Esophagus squamous epithelium (tissue), 5 donors: ENCODE results near the gene MACIR. TPM values are rescaled to one million over a fixed set of nuclear protein-coding genes. Genes with fewer than 3 reads are reported as not detected.

ENCODE experiments used
- DNase-seq: peaks from one replicate; lab custom pipeline; 2025; lab: John Stamatoyannopoulos, UW
- H3K27ac ChIP-seq, 4 donors: fragments of 200-600 bp; sonication (generic); one replicate each; pipeline ENCODE4 v1.5.1; 2016 to 2019; ENCODE audit warnings: mild to moderate bottlenecking in 1 of 4
- H3K27me3 ChIP-seq, 4 donors: fragments of 200-600 bp; sonication (generic); 1 replicate in 3 of 4; 2 replicates in 1 of 4; pipeline versions ENCODE4 v1.5.1 to v1.6.0; 2017 to 2021; ENCODE audit warnings: antibody characterized with exemption in 1 of 4
- H3K36me3 ChIP-seq, 3 donors: fragments of 200-600 bp; sonication (generic); one replicate each; pipeline ENCODE4 v1.5.1; 2016 to 2019
- H3K4me1 ChIP-seq, 3 donors: fragments of 200-600 bp; sonication (generic); one replicate each; pipeline ENCODE4 v1.5.1; 2017 to 2019
- H3K4me3 ChIP-seq, 4 donors: fragments of 200-600 bp; sonication (generic); 1 replicate in 3 of 4; 2 replicates in 1 of 4; pipeline ENCODE4 v1.5.1; 2016 to 2019; ENCODE audit warnings: mild to moderate bottlenecking in 2 of 4, moderate library complexity in 1 of 4
- H3K9me3 ChIP-seq, 3 donors: fragments of 200-600 bp; sonication (generic); one replicate each; pipeline ENCODE4 v1.5.1; 2016 to 2019
- CTCF ChIP-seq, 6 experiments: fragments of 450-650 bp in 4 of 6; fragments of 200-600 bp in 2 of 6; sonication (generic) in 2 of 6; IDR thresholded peaks; one replicate each; pipeline ENCODE4 v1.5.1; 2016 to 2019; ENCODE audit warnings: antibody characterized with exemption in 6 of 6, mild to moderate bottlenecking in 4 of 6, moderate library complexity in 4 of 6
- POLR2A ChIP-seq, 4 donors: fragments of 450-650 bp; IDR thresholded peaks; one replicate each; pipeline ENCODE4 v1.6.1; 2017; ENCODE audit warnings: antibody characterized with exemption in 4 of 4, mild to moderate bottlenecking in 4 of 4, moderate library complexity in 3 of 4
- WGBS, 2 donors: methylation state at CpG; one replicate each; pipeline ENCODE4 v1.1.5; 2018; 5-methylcytosine and 5-hydroxymethylcytosine counted together
- intact Hi-C: fragments of 100-400 bp; cut with DNase I; formaldehyde crosslinking; loops from one replicate; pipeline ENCODE4 v1.15.0; 2022
- total RNA-seq, 4 donors: library from RNA; depleted of rRNA; stranded (reverse); fragments of >200 nt; gene quantifications; one replicate each; pipeline ENCODE4 v1.1.0, GENCODE V29; 2016
- donor health status: DM: yes; HTN: yes; CAD: no.

The MACIR gene
- 10 to 100 TPM in 1 of 4 donors, 1 to 10 TPM in 3; 2.3 to 10.1 (median 6.2) TPM for total RNA-seq

DNA sequence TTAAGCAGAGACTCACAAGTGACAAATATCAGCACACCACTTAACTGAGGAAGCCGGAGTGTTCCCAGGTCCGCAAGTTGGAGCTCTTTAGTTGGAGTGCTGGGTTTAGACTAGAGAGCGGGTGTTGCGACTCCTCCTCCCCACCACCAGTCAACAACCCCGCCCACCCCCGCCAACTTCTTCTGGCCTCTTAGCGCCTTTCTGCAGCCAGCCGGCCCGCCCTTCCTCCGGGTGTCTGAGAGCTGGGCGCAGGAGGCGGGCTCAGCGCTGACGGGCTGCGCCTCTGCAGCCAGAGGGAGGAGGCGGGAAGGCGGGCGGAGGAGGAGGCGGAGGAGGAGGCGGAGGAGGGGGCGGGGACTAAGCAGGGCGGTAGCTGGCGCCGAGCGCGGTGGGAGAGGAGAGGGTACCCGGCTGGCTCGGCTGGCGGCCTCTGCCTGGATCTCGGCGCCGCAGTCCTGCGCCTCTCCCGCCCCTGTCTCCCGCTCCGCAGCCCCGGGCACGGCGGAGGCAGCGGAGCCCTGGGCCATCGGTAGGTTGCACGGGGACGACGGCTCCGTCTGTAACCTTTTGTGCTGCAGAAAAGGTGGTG, at the start of gene MACIR:
TSS of gene MACIR (plus strand) at position 396 of the 589 bp plus-strand sequence. CDS start 17,157 bp downstream, outside the sequence.
- intact Hi-C loops: no loop called here

GRCh38 chr5:103209065-103209464, 49.5 kb upstream of the MACIR start:
- Histone ChIP-seq H3K27me3 (no peaks in the 10 kb centered on the region), H3K27ac (no peak overlapping the region), H3K4me1 (no peaks in the 10 kb centered on the region), H3K4me3 (no peak overlapping the region), H3K36me3 (peaks cover 0 to 28% (median 0%) of the 10 kb centered on the region in 3 donors), H3K9me3 (no peaks in the 10 kb centered on the region)
- no peak for DNase-seq
- TF ChIP-seq CTCF (IDR thresholded peaks at IDR 0.05): no peak
- TF ChIP-seq POLR2A (IDR thresholded peaks at IDR 0.05): no peak
- intact Hi-C loops: no loop called here

More for the DNA sequence above, at the start of gene MACIR:
- Histone ChIP-seq H3K27me3 (no peaks in the 10 kb centered on the region), H3K4me1 (peaks cover 0 to 30% (median 0%) of the 10 kb centered on the region in 3 donors), H3K4me3 (peak within 1 kb of the TSS; percentile 78 to 97 (median 82)), H3K36me3 (no peaks in the 10 kb centered on the region), H3K9me3 (no peaks in the 10 kb centered on the region), H3K27ac (peak within 1 kb of the TSS; percentile 85 to 92 (median 90))
- 0% methylated on average over 2 to 7 of the region's 45 CpGs for WGBS, 2 donors
- TF ChIP-seq POLR2A (IDR thresholded peaks at IDR 0.05): peak in 2 of 4 donors; percentile 62 to 80
- peak in 3 of 6 experiments; percentile 4 to 13 (median 11) for TF ChIP-seq CTCF (IDR thresholded peaks at IDR 0.05)
- peak; percentile 87 for DNase-seq

- H3K27me3 ChIP-seq: no peaks in the 10 kb centered on the region
- intact Hi-C loops: no loop called here
- no peak overlapping the region for H3K4me3 ChIP-seq
- H3K36me3 ChIP-seq: peaks cover 0 to 12% (median 0%) of the 10 kb centered on the region in 3 donors
- no peak for TF ChIP-seq POLR2A (IDR thresholded peaks at IDR 0.05)
- TF ChIP-seq CTCF (IDR thresholded peaks at IDR 0.05): no peak
- WGBS, 2 donors: 89 to 95% methylated on average over 2 of the region's 2 CpGs
- H3K4me1 ChIP-seq: no peaks in the 10 kb centered on the region
- no peak for DNase-seq
- no peak overlapping the region for H3K27ac ChIP-seq
- no peaks in the 10 kb centered on the region for H3K9me3 ChIP-seq
These were observed 47.6 kb upstream of the MACIR start for GRCh38 chr5:103210952-103211351.

GRCh38 chr5:103211576-103212561, 46.7 kb upstream of the MACIR start:
- DNase-seq: no peak
- Histone ChIP-seq H3K27me3 (no peaks in the 10 kb centered on the region), H3K27ac (no peak overlapping the region), H3K36me3 (peaks cover 0 to 3% (median 0%) of the 10 kb centered on the region in 3 donors), H3K4me3 (no peak overlapping the region), H3K9me3 (no peaks in the 10 kb centered on the region), H3K4me1 (no peaks in the 10 kb centered on the region)
- intact Hi-C loops: no loop called here
- 55 to 69% methylated on average over 2 of the region's 2 CpGs for WGBS, 2 donors
- TF ChIP-seq POLR2A (IDR thresholded peaks at IDR 0.05) (no peak), CTCF (IDR thresholded peaks at IDR 0.05) (no peak)

GRCh38 chr5:103216137-103216536, 42.4 kb upstream of the MACIR start:
- 17 to 33% methylated on average over 2 of the region's 2 CpGs for WGBS, 2 donors
- no peak for DNase-seq
- intact Hi-C loops: no loop called here
- Histone ChIP-seq H3K4me3 (no peak overlapping the region), H3K9me3 (no peaks in the 10 kb centered on the region), H3K36me3 (no peaks in the 10 kb centered on the region), H3K27me3 (no peaks in the 10 kb centered on the region), H3K4me1 (no peaks in the 10 kb centered on the region), H3K27ac (no peak overlapping the region)
- TF ChIP-seq POLR2A (IDR thresholded peaks at IDR 0.05): no peak
- no peak for TF ChIP-seq CTCF (IDR thresholded peaks at IDR 0.05)
